ENCODE results near the gene TEP1. TPM values are rescaled to one million over a fixed set of nuclear protein-coding genes. Genes with fewer than 3 reads are reported as not detected.

TEP1 gene
- total and polyA plus RNA-seq, 2 of the 8 experiments (the other 6 are each of a cell fraction or from before 2014, with no cell fraction given), result 6.9 to 10.7 TPM

DNA sequence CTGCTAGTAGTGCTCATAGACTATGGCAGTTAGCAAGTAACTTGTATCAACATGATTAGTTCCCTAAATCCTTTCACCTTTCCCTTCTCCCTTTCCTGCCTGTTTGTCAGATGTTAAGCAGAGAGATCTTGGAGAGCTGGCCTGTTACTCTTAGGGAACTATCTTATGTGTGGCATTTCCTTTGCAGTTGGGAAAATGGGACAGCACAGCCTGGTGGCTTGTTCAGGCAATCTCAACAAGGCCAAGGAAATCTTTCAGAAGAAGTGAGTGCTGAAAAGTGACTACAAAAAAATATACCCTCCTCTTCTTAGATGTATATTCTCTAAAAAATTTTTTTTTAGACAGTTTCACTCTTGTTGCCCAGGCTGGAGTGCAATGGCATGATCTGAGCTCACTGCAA is 62.4 kb downstream of the TEP1 start:
- no peak overlapping the region for H3K27ac ChIP-seq (ENCODE audit: low read depth, low read length)
- no peak overlapping the region for H2AFZ ChIP-seq (ENCODE audit: low read length)
- no peak overlapping the region for H3K18ac ChIP-seq (ENCODE audit: extremely low read depth, low read length)
- no peaks in the 10 kb centered on the region; a peak in 1 of 4 replicates for H3K9me3 ChIP-seq (ENCODE audit: insufficient read depth in 2 of 2, low read depth in 1 of 2, low read length in 1 of 2)
- no peaks in the 10 kb centered on the region for H4K20me1 ChIP-seq (replicated peaks in 1 of 2; ENCODE audit: control insufficient read depth in 1 of 2, insufficient read depth in 2 of 2, low read length in 2 of 2)
- DNase-seq (ENCODE audit: low read depth in 1 of 2, low spot score in 2 of 2) (no peak), FAIRE-seq (no peak)
- peaks cover 21 to 86% (median 53%) of the 10 kb centered on the region in 4 experiments for H3K36me3 ChIP-seq (ENCODE audit: control insufficient read depth in 2 of 4, insufficient read depth in 4 of 4, low read length in 3 of 4)
- H4K5ac ChIP-seq (ENCODE audit: insufficient read length, low read depth, low read length), result no peak overlapping the region
- no peaks in the 10 kb centered on the region for H3K79me2 ChIP-seq (ENCODE audit: control insufficient read depth in 1 of 2, insufficient read depth in 2 of 2, low read length in 2 of 2)
- no peaks in the 10 kb centered on the region for H3K4me1 ChIP-seq (replicated peaks in 1 of 4; ENCODE audit: control insufficient read depth in 3 of 4, insufficient read depth in 4 of 4, low read length in 3 of 4)
- H2BK5ac ChIP-seq (ENCODE audit: low read depth, low read length), result no peak overlapping the region
- no peak overlapping the region for H4K91ac ChIP-seq (replicated peaks; ENCODE audit: insufficient read length, low read length)
- POLR2A ChIA-PET (ENCODE audit: partially characterized antibody), result interaction anchor here (1.0 kb wide), 1 partner anchor 98 kb away, joined by 4 read pairs; no protein-coding TSS in a partner anchor
- H3K4ac ChIP-seq (replicated peaks; ENCODE audit: insufficient read length, low read depth, low read length), result no peak overlapping the region
- H2BK120ac ChIP-seq (replicated peaks; ENCODE audit: low read depth, low read length), result no peak overlapping the region
- no peak overlapping the region for H3K4me2 ChIP-seq (ENCODE audit: insufficient read depth in 1 of 2, low read depth in 2 of 2, low read length in 2 of 2)
- no peak overlapping the region for H4K8ac ChIP-seq (ENCODE audit: extremely low read depth, insufficient read depth, low read length)
- CTCF ChIA-PET (ENCODE audit: partially characterized antibody), result interaction anchor here (1.7 to 2.1 kb wide), 3 partner anchors 10 to 31 kb away, joined by 4 to 13 read pairs (median 7); no protein-coding TSS in a partner anchor
- no peak overlapping the region for H3K56ac ChIP-seq (replicated peaks; ENCODE audit: insufficient read length, low read depth, low read length)
- H3K27me3 ChIP-seq (replicated peaks in 1 of 4; ENCODE audit: control insufficient read depth in 3 of 4, extremely low read depth in 1 of 4, insufficient read depth in 3 of 4, low read length in 3 of 4), result no peaks in the 10 kb centered on the region
- H3K79me1 ChIP-seq (ENCODE audit: low read depth, low read length), result no peaks in the 10 kb centered on the region
- no peak overlapping the region for H3K4me3 ChIP-seq (ENCODE audit: extremely low read depth in 1 of 4, insufficient read depth in 2 of 4, low read depth in 3 of 4, low read length in 4 of 4)
- no peak overlapping the region for H2BK12ac ChIP-seq (ENCODE audit: low read depth, low read length)
- no peak overlapping the region for H2BK15ac ChIP-seq (ENCODE audit: low read length)
- H3K23ac ChIP-seq (ENCODE audit: insufficient read length), result no peak overlapping the region
- no peak for TF ChIP-seq HDAC2 (IDR thresholded peaks at IDR 0.05; ENCODE audit: borderline replicate concordance in 1 of 2, low read depth in 2 of 2, low read length in 2 of 2)
- TF ChIP-seq CBX8 (IDR thresholded peaks at IDR 0.05; ENCODE audit: borderline replicate concordance, low read depth, low read length), result no peak
- TF ChIP-seq TAF7 (optimal IDR thresholded peaks at IDR 0.05; ENCODE audit: borderline replicate concordance, low read depth, low read length), result no peak
- TF ChIP-seq BACH1 (IDR thresholded peaks at IDR 0.05; ENCODE audit: low read length), result no peak
- no peak overlapping the region for H3K9ac ChIP-seq (replicated peaks in 1 of 4; ENCODE audit: extremely low read depth in 1 of 4, low read depth in 3 of 4, low read length in 3 of 4)
- no peak overlapping the region for H2AK5ac ChIP-seq (ENCODE audit: low read depth, low read length)
- no peak overlapping the region for H3K14ac ChIP-seq (ENCODE audit: insufficient read length)
- no peak overlapping the region for H2BK20ac ChIP-seq (ENCODE audit: low read length)
- H3K23me2 ChIP-seq (ENCODE audit: low read depth, low read length), result no peaks in the 10 kb centered on the region
